Hepatocyte (in vitro differentiated cells): ENCODE results near the gene PPP1R14D. TPM values are rescaled to one million over a fixed set of nuclear protein-coding genes. Genes with fewer than 3 reads are reported as not detected.

Source experiments
- DNase-seq: peaks from one replicate; pipeline ENCODE4 v3.0.0-alpha.2; 2016; ENCODE audit warnings: low spot score
- H2AFZ ChIP-seq: fragments of 200-600 bp; sonication (generic); 2 replicates; pipeline ENCODE4 v1.6.0; 2016; ENCODE audit warnings: antibody characterized with exemption, mild to moderate bottlenecking
- H3K27ac ChIP-seq: fragments of 200-600 bp; sonication (generic); 2 replicates; pipeline ENCODE4 v1.5.1; 2016; ENCODE audit warnings: mild to moderate bottlenecking
- H3K27me3 ChIP-seq: fragments of 200-600 bp; sonication (generic); 2 replicates; pipeline ENCODE4 v1.6.1; 2016
- H3K36me3 ChIP-seq: fragments of 200-600 bp; sonication (generic); replicated peaks from 2 replicates; pipeline ENCODE4 v1.5.1; 2016; ENCODE audit warnings: low read depth; ENCODE audit not compliant: insufficient read depth
- H3K4me1 ChIP-seq: fragments of 200-600 bp; sonication (generic); 2 replicates; pipeline ENCODE4 v1.5.1; 2016; ENCODE audit warnings: mild to moderate bottlenecking, moderate library complexity; ENCODE audit not compliant: insufficient read depth
- H3K4me2 ChIP-seq: fragments of 200-600 bp; sonication (generic); 2 replicates; pipeline ENCODE4 v1.6.0; 2016
- H3K4me3 ChIP-seq: fragments of 200-600 bp; sonication (generic); 2 replicates; pipeline ENCODE4 v1.5.1; 2016; ENCODE audit warnings: mild to moderate bottlenecking
- H3K79me2 ChIP-seq: fragments of 200-600 bp; sonication (generic); 2 replicates; pipeline ENCODE4 v1.6.0; 2017; ENCODE audit warnings: mild to moderate bottlenecking
- H3K9me2 ChIP-seq: fragments of 200-600 bp; sonication (generic); replicated peaks from 2 replicates; pipeline ENCODE4 v1.6.0; 2017; ENCODE audit warnings: mild to moderate bottlenecking; ENCODE audit not compliant: insufficient read depth
- H3K9me3 ChIP-seq: fragments of 200-600 bp; sonication (generic); 2 replicates; pipeline ENCODE4 v1.5.1; 2016; ENCODE audit warnings: low read depth, mild to moderate bottlenecking
- H4K20me1 ChIP-seq: fragments of 200-600 bp; sonication (generic); 2 replicates; pipeline ENCODE4 v1.6.0; 2016; ENCODE audit warnings: mild to moderate bottlenecking; ENCODE audit not compliant: insufficient read depth, poor library complexity, severe bottlenecking
- CTCF ChIP-seq: fragments of 200-600 bp; sonication (generic); IDR thresholded peaks from 2 replicates; pipeline ENCODE4 v1.5.1; 2016; ENCODE audit warnings: antibody characterized with exemption, mild to moderate bottlenecking; ENCODE audit not compliant: poor library complexity
- EZH2 ChIP-seq: fragments of 200-600 bp; sonication (generic); IDR thresholded peaks from 2 replicates; pipeline ENCODE4 v1.6.1; 2016; ENCODE audit warnings: antibody characterized with exemption, mild to moderate bottlenecking, borderline replicate concordance
- EZH2phosphoT487 ChIP-seq: fragments of 200-600 bp; sonication (generic); IDR thresholded peaks from one replicate; pipeline ENCODE4 v1.6.1; 2018; ENCODE audit warnings: antibody characterized with exemption, mild to moderate bottlenecking, low read depth, moderate library complexity; ENCODE audit not compliant: unreplicated experiment, severe bottlenecking
- WGBS: methylation state at CpG from one replicate; pipeline ENCODE4 v1.1.6; 2016; ENCODE audit warnings: low lambda C conversion rate; ENCODE audit errors: missing lambda C conversion rate; 5-methylcytosine and 5-hydroxymethylcytosine counted together
- polyA plus RNA-seq: library from polyadenylated mRNA; unstranded; fragments of >200 nt; fragmentation: Nextera tagmentation; extraction: Ambion mirVana; gene quantifications from 2 replicates; pipeline ENCODE4 v1.2.1, GENCODE V29; 2016
- total RNA-seq: library from RNA; depleted of rRNA; stranded (reverse); fragments of >200 nt; gene quantifications from 2 replicates; pipeline ENCODE4 v1.2.3, GENCODE V29; 2014

Gene PPP1R14D
- total and polyA plus RNA-seq, 2 experiments from 2014 or later: 0.47 TPM; not detected in 1

GRCh38 chr15:40841741-40842140 is 13.2 kb upstream of the PPP1R14D start:
- H3K27ac ChIP-seq: no peak overlapping the region
- H3K36me3 ChIP-seq: no peaks in the 10 kb centered on the region
- H3K4me2 ChIP-seq: no peak overlapping the region
- 87% methylated on average over 2 of the region's 2 CpGs for WGBS
- H4K20me1 ChIP-seq: no peaks in the 10 kb centered on the region
- no peaks in the 10 kb centered on the region for H3K9me3 ChIP-seq
- H3K79me2 ChIP-seq: peaks cover 31% of the 10 kb centered on the region
- no peak for DNase-seq
- H3K27me3 ChIP-seq: no peaks in the 10 kb centered on the region
- peaks cover 4% of the 10 kb centered on the region for H3K4me1 ChIP-seq
- no peak overlapping the region for H2AFZ ChIP-seq
- no peak overlapping the region for H3K4me3 ChIP-seq
- H3K9me2 ChIP-seq: no peaks in the 10 kb centered on the region
- TF ChIP-seq EZH2 (no peak), CTCF (no peak), EZH2phosphoT487 (no peak)

- Histone ChIP-seq H3K9me2 (no peaks in the 10 kb centered on the region), H2AFZ (no peak overlapping the region), H4K20me1 (no peaks in the 10 kb centered on the region), H3K4me1 (no peaks in the 10 kb centered on the region), H3K4me3 (no peak overlapping the region), H3K4me2 (no peak overlapping the region), H3K27ac (no peak overlapping the region), H3K27me3 (no peaks in the 10 kb centered on the region), H3K36me3 (no peaks in the 10 kb centered on the region), H3K79me2 (peaks cover 14% of the 10 kb centered on the region), H3K9me3 (no peaks in the 10 kb centered on the region)
- TF ChIP-seq CTCF (no peak), EZH2 (no peak), EZH2phosphoT487 (no peak)
- DNase-seq: no peak
- WGBS: 87% methylated on average over 5 of the region's 5 CpGs
Observed at GRCh38 chr15:40838756-40839155, 10.2 kb upstream of the PPP1R14D start.

DNA sequence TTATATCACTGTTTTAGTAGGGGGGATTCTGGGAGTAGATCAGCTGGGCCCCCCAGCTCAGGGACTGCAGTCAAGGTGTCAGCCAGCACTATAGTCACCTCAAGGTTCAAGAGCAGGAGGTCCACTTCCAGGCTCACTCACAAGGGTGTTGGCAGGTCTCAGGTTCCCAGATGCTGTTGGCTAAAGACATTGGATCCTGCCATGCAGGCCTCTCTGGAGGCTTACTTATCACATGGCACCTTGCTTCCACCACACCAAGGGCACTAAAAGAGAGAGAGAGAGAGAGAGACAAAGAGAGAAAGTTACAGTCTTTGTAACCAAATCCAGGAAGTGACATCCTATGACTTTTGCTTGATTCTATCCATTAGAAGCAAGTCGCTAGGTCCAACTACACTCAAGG is 7.5 kb upstream of the PPP1R14D start:
- Histone ChIP-seq H3K4me1 (no peaks in the 10 kb centered on the region), H3K9me3 (no peaks in the 10 kb centered on the region), H2AFZ (no peak overlapping the region), H3K27me3 (no peaks in the 10 kb centered on the region), H3K79me2 (no peaks in the 10 kb centered on the region), H3K27ac (no peak overlapping the region), H3K36me3 (no peaks in the 10 kb centered on the region), H4K20me1 (no peaks in the 10 kb centered on the region), H3K9me2 (no peaks in the 10 kb centered on the region), H3K4me2 (no peak overlapping the region), H3K4me3 (no peak overlapping the region)
- DNase-seq: no peak
- TF ChIP-seq CTCF (no peak), EZH2phosphoT487 (no peak), EZH2 (no peak)
- 90% methylated on average over 1 of the region's 1 CpG for WGBS

DNA sequence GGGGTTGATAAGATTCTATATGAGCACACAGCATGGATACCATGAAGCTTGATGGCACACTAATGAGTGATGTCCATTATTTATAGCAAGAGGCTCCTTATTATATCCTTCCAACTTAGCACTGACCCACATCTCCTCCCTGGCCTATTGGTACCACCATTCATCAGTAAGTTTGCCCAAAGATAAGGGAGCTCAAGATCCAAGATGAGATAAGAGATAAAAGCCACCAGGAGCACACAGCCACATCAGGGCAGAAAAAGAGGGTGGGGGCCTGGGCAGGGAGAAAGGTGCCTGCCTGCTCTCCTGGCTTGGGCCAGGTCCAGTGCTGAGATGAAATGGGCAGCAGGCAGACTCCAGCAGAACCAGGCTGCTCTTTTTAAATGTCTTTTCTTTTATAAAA is 4.4 kb upstream of the PPP1R14D start:
- H3K79me2 ChIP-seq: no peaks in the 10 kb centered on the region
- H3K9me2 ChIP-seq: no peaks in the 10 kb centered on the region
- no peaks in the 10 kb centered on the region for H4K20me1 ChIP-seq
- H3K36me3 ChIP-seq: no peaks in the 10 kb centered on the region
- no peak for DNase-seq
- no peak for TF ChIP-seq EZH2phosphoT487
- no peak for TF ChIP-seq EZH2
- TF ChIP-seq CTCF: no peak
- H3K4me1 ChIP-seq: no peaks in the 10 kb centered on the region
- H3K4me3 ChIP-seq: no peak overlapping the region
- H3K4me2 ChIP-seq: no peak overlapping the region
- H3K27ac ChIP-seq: no peak overlapping the region
- no peak overlapping the region for H2AFZ ChIP-seq
- H3K27me3 ChIP-seq: no peaks in the 10 kb centered on the region
- H3K9me3 ChIP-seq: no peaks in the 10 kb centered on the region
